K562 (cell line): Measurements from ENCODE around the gene STX3. TPM values are rescaled to one million over a fixed set of nuclear protein-coding genes. Genes with fewer than 3 reads are reported as not detected.

Experiments
- ATAC-seq: fragments of 200-7000 bp; cut with Tn5 transposase; 3 replicates; pipeline ENCODE4 v1.9.1; 2020; ENCODE audit warnings: moderate library complexity
- BruUV-seq: library from RNA; stranded (reverse); fragments of 400-500 nt; replicated peaks from 2 replicates; lab custom pipeline; 2021; lab: Mats Ljungman, UMichigan
- CTCF ChIA-PET: fragments of 300-600 bp; formaldehyde crosslinking; extraction: SDS; loops from one replicate; lab custom pipeline; 2021; ENCODE audit warnings: low intra/inter-chr PET ratio; lab: Yijun Ruan, JAX
- POLR2A ChIA-PET: fragments of 300-600, 350-650 bp; sonication (Branson Sonifier 250); formaldehyde crosslinking; extraction: SDS; loops from one replicate; lab custom pipeline; 2021; ENCODE audit warnings: antibody characterized with exemption, inconsistent platforms; lab: Yijun Ruan, JAX
- DNase-seq, 4 experiments: peaks; one replicate each; pipeline versions ENCODE4 v3.0.0 to v3.0.0-alpha.2; 2011 to 2018; ENCODE audit warnings: low spot score in 3 of 4, mixed read lengths in 3 of 4; ENCODE audit errors: extremely low read depth in 1 of 4
- FAIRE-seq: peaks from 2 replicates; lab custom pipeline; 2011; peaks lifted over from hg19 to GRCh38; lab: Jason Lieb, UNC
- H2AFZ ChIP-seq: 2 replicates; pipeline ENCODE4 v1.6.0; 2011; ENCODE audit warnings: low read depth, low read length, control low read depth, inconsistent platforms
- H3K27ac ChIP-seq: fragments of 200-600 bp; 3 replicates; pipeline ENCODE4 v1.8.0; 2011; ENCODE audit warnings: low read depth, mild to moderate bottlenecking, control low read depth, inconsistent platforms, low read length, moderate library complexity, mixed read lengths; ENCODE audit errors: extremely low read depth
- H3K27me3 ChIP-seq, 2 experiments: fragments of 300-600 bp in 1 of 2; 2 replicates in 1 of 2; 3 replicates in 1 of 2; pipeline versions ENCODE4 v1.6.0 to v1.8.0; 2011; ENCODE audit warnings: inconsistent platforms in 2 of 2, low read length in 2 of 2, mild to moderate bottlenecking in 1 of 2, mixed read lengths in 1 of 2, moderate library complexity in 1 of 2; ENCODE audit not compliant: control insufficient read depth in 2 of 2, insufficient read depth in 2 of 2
- H3K36me3 ChIP-seq: fragments of 300-600 bp; 3 replicates; pipeline ENCODE4 v1.8.0; 2011; ENCODE audit warnings: mild to moderate bottlenecking, low read length, inconsistent platforms; ENCODE audit not compliant: control insufficient read depth, insufficient read depth
- H3K4me1 ChIP-seq, 2 experiments: fragments of 200-600 bp in 1 of 2; replicated peaks in 1 of 2; 2 replicates in 1 of 2; 3 replicates in 1 of 2; pipeline versions ENCODE4 v1.5.1 to v1.8.0; 2011; ENCODE audit warnings: inconsistent platforms in 2 of 2, low read length in 2 of 2, mild to moderate bottlenecking in 1 of 2, mixed read lengths in 1 of 2, moderate library complexity in 1 of 2; ENCODE audit not compliant: control insufficient read depth in 2 of 2, insufficient read depth in 2 of 2
- H3K4me2 ChIP-seq: 2 replicates; pipeline ENCODE4 v1.6.1; 2011; ENCODE audit warnings: low read length, control low read depth, inconsistent platforms, mixed read lengths; ENCODE audit not compliant: insufficient read depth
- H3K4me3 ChIP-seq: fragments of 200-600 bp; sonication (generic), shearing (Covaris generic); 2 replicates; pipeline ENCODE4 v1.5.1; 2016; ENCODE audit warnings: control low read depth, inconsistent platforms
- H3K79me2 ChIP-seq: fragments of 200-600 bp; 3 replicates; pipeline ENCODE4 v1.8.0; 2011; ENCODE audit warnings: low read length, inconsistent platforms; ENCODE audit not compliant: control insufficient read depth, insufficient read depth
- H3K9ac ChIP-seq, 2 experiments: 2 replicates each; pipeline versions ENCODE4 v1.6.0 to v1.6.1; 2011; ENCODE audit warnings: low read depth in 2 of 2, low read length in 2 of 2, control low read depth in 1 of 2, inconsistent platforms in 1 of 2, mild to moderate bottlenecking in 1 of 2, mixed read lengths in 1 of 2; ENCODE audit not compliant: insufficient read depth in 1 of 2
- H3K9me1 ChIP-seq: one replicate; pipeline ENCODE4 v1.6.0; 2011; ENCODE audit warnings: inconsistent platforms, mild to moderate bottlenecking, low read length, moderate library complexity; ENCODE audit not compliant: control insufficient read depth, insufficient read depth
- H3K9me3 ChIP-seq: replicated peaks from 2 replicates; pipeline ENCODE4 v1.5.1; 2011; ENCODE audit warnings: low read depth, low read length, inconsistent platforms; ENCODE audit not compliant: control insufficient read depth, insufficient read depth
- H4K20me1 ChIP-seq: replicated peaks from 2 replicates; pipeline ENCODE4 v1.6.1; 2011; ENCODE audit warnings: low read length, inconsistent platforms, mixed read lengths; ENCODE audit not compliant: control insufficient read depth, insufficient read depth
- ATF7 ChIP-seq: fragments of 450-650 bp; IDR thresholded peaks from 2 replicates; pipeline ENCODE4 v1.7.1; 2014; ENCODE audit warnings: mild to moderate bottlenecking, moderate library complexity
- BCL6 ChIP-seq: fragments of 250-450 bp; sonication (Bioruptor Pico); IDR thresholded peaks from 2 replicates; pipeline ENCODE4 v1.4.0; 2020
- CBFA2T3 ChIP-seq: fragments of 450-650 bp; IDR thresholded peaks from 2 replicates; pipeline ENCODE4 v1.6.1; 2017
- CTBP1 ChIP-seq: fragments of 450-650 bp; IDR thresholded peaks from 2 replicates; pipeline ENCODE4 v1.6.1; 2016; ENCODE audit warnings: borderline replicate concordance
- FOSL1 ChIP-seq: fragments of 200-800 bp; sonication (Bioruptor generic); conservative IDR thresholded peaks from 2 replicates; pipeline ENCODE4 v1.6.1; 2016; ENCODE audit warnings: missing genetic modification characterization, missing compliant biosample characterization
- GTF2E2 ChIP-seq: fragments of 200-800 bp; sonication (Bioruptor generic); IDR thresholded peaks from 2 replicates; pipeline ENCODE4 v1.6.1; 2016; ENCODE audit warnings: missing genetic modification characterization, missing compliant biosample characterization
- ID3 ChIP-seq, 2 experiments: fragments of 250-450 bp in 1 of 2; fragments of 450-650 bp in 1 of 2; sonication (Bioruptor Pico) in 1 of 2; IDR thresholded peaks; 2 replicates each; pipeline versions ENCODE4 v1.6.1 to v1.8.0; 2016 to 2021; ENCODE audit warnings: mild to moderate bottlenecking in 2 of 2, moderate library complexity in 2 of 2, missing compliant biosample characterization in 1 of 2, missing genetic modification characterization in 1 of 2
- JUND ChIP-seq, 2 experiments: IDR thresholded peaks; 2 replicates in 1 of 2; 3 replicates in 1 of 2; pipeline ENCODE4 v1.6.1; 2011; ENCODE audit warnings: borderline replicate concordance in 2 of 2, low read depth in 2 of 2, low read length in 2 of 2, improper control_type of control experiment in 1 of 2, missing biosample characterization in 1 of 2, missing genetic modification characterization in 1 of 2, missing genetic modification reagents in 1 of 2
- MITF ChIP-seq: IDR thresholded peaks from 2 replicates; pipeline ENCODE4 v1.6.1; 2014; ENCODE audit warnings: antibody characterized with exemption
- SPI1 ChIP-seq: IDR thresholded peaks from 2 replicates; pipeline ENCODE4 v1.6.1; 2011; ENCODE audit warnings: low read depth, low read length, control low read depth, borderline replicate concordance
- SRSF9 ChIP-seq: fragments of 200-400 bp; formaldehyde crosslinking; IDR thresholded peaks from 2 replicates; pipeline ENCODE4 v1.6.1; 2017; ENCODE audit warnings: low read depth, low read length, borderline replicate concordance
- TARDBP ChIP-seq: fragments of 450-650 bp; IDR thresholded peaks from 2 replicates; pipeline ENCODE4 v1.6.1; 2016
- USF2 ChIP-seq: sonication (generic); formaldehyde crosslinking; IDR thresholded peaks from 2 replicates; pipeline ENCODE4 v1.5.0; 2020; ENCODE audit warnings: missing genetic modification reagents
- ZNF175 ChIP-seq: fragments of 200-800 bp; sonication (Bioruptor generic); IDR thresholded peaks from 2 replicates; pipeline ENCODE4 v1.6.1; 2016; ENCODE audit warnings: low read depth, mild to moderate bottlenecking, missing genetic modification characterization, missing compliant biosample characterization
- WGBS: fragments of 100-300 bp; shearing (Covaris generic); methylation state at CpG from one replicate; pipeline ENCODE4 v1.1.6; 2016; ENCODE audit warnings: low coverage, mixed read lengths; ENCODE audit not compliant: insufficient coverage; ENCODE audit errors: missing lambda C conversion rate; 5-methylcytosine and 5-hydroxymethylcytosine counted together
- in situ Hi-C: fragments of 300-500 bp; cut with MboI; formaldehyde crosslinking; loops from 4 replicates; pipeline ENCODE4 v1.15.0; 2018; ENCODE audit warnings: inconsistent platforms, mixed read lengths
- intact Hi-C: fragments of 100-400 bp; cut with micrococcal nuclease; formaldehyde crosslinking; loops from 2 replicates; pipeline ENCODE4 v1.14.2; 2022
- polyA plus RNA-seq, 8 experiments: library from polyadenylated mRNA; depleted of rRNA in 4 of 8; stranded (reverse) in 5 of 8; unstranded in 3 of 8; fragments of >200 nt; fragmentation: Nextera tagmentation in 2 of 8; fragmentation: Illumina TruSeq in 1 of 8; extraction: Ambion mirVana in 2 of 8; extraction: Trizol in 1 of 8; gene quantifications; 2 replicates each; pipeline versions ENCODE4 v1.2.1 to v1.2.3, GENCODE V29; 2011 to 2014; ENCODE audit warnings: inconsistent platforms in 1 of 8, missing spikeins in 1 of 8
- total RNA-seq, 7 experiments: library from RNA; depleted of rRNA in 6 of 7; stranded (reverse); fragments of >200 nt in 6 of 7; fragmentation: Illumina TruSeq in 2 of 7; extraction: Trizol in 2 of 7; gene quantifications; 2 replicates each; pipeline versions ENCODE4 v1.2.1 to v1.2.3, GENCODE V29; 2011 to 2021; ENCODE audit warnings: low replicate concordance in 1 of 7

The STX3 gene
- total and polyA plus RNA-seq, 9 of the 15 experiments (the other 6 are each of a cell fraction or from before 2014, with no cell fraction given), result 12.0 to 91.6 (median 48.7) TPM

GRCh38 chr11:59801981-59802638 lies 46.9 kb downstream of the STX3 start:
- POLR2A ChIA-PET, result interaction anchor here (0.8 to 2.3 kb wide), 5 partner anchors 8 to 186 kb away, joined by 3 to 12 read pairs (median 3); partner anchors contain the start of gene MRPL16
- peak; percentile 45 for ATAC-seq

More at GRCh38 chr11:59801981-59802638, 46.9 kb downstream of the STX3 start:
- Histone ChIP-seq H2AFZ (no peak overlapping the region), H3K9me3 (no peaks in the 10 kb centered on the region), H3K79me2 (no peaks in the 10 kb centered on the region), H3K9ac (no peak overlapping the region), H3K9me1 (no peaks in the 10 kb centered on the region), H3K4me3 (no peak overlapping the region), H3K27ac (no peak overlapping the region), H3K4me1 (no peaks in the 10 kb centered on the region; a peak in 1 of 5 replicates), H3K36me3 (peaks cover 82% of the 10 kb centered on the region), H3K27me3 (no peaks in the 10 kb centered on the region), H4K20me1 (no peaks in the 10 kb centered on the region), H3K4me2 (no peak overlapping the region)
- DNase-seq (no peak), FAIRE-seq (no peak)
- in situ Hi-C loops, result loop anchor here (5.0 kb wide), 1 partner anchor 45 kb away; the partner anchor contains the start of gene STX3
- CTCF ChIA-PET, result interaction anchor here (0.7 to 3.5 kb wide), 4 partner anchors 48 to 631 kb away, joined by 3 to 28 read pairs (median 10); partner anchors contain the start of genes DTX4 and STX3
- no TSS peak for BruUV-seq
- 53% methylated on average over 5 of the region's 5 CpGs for WGBS
- intact Hi-C loops, result loop anchor here (1.0 to 5.0 kb wide), 5 partner anchors 48 to 630 kb away; partner anchors contain the start of genes DTX4 and PATL1
- TF ChIP-seq SPI1 (no peak), SRSF9 (no peak), CBFA2T3 (no peak), ZNF175 (peak; percentile 27; the same call in 1 of the 2 replicates), BCL6 (CRISPR knock-in tag) (no peak), GTF2E2 (no peak), JUND (IDR thresholded peaks at IDR 0.05; ENCODE audit: borderline replicate concordance, low read depth, low read length) (no peak), JUND (tag; IDR thresholded peaks at IDR 0.05; ENCODE audit: borderline replicate concordance, low read depth, low read length) (peak; percentile 28; the same call in 1 of the 3 replicates), ID3 (CRISPR knock-in tag; IDR thresholded peaks at IDR 0.05) (no peak), ID3 (tag; IDR thresholded peaks at IDR 0.05) (no peak), MITF (no peak), ATF7 (0 out of 2 replicates have a peak, but pooled peaks have one; percentile 34), USF2 (CRISPR knock-in tag) (no peak), TARDBP (0 out of 2 replicates have a peak, but pooled peaks have one; percentile 17), FOSL1 (tag) (peak; percentile 25; the same call in 1 of the 2 replicates), CTBP1 (0 out of 2 replicates have a peak, but pooled peaks have one; percentile 4)
